Medulla oblongata (tissue), 1 donor: Measurements from ENCODE around the gene CACNB2.

Experiments
- DNase-seq: peaks from one replicate; pipeline ENCODE4 v3.0.0-alpha.2; 2015; ENCODE audit errors: extremely low spot score

CACNB2 gene

DNA sequence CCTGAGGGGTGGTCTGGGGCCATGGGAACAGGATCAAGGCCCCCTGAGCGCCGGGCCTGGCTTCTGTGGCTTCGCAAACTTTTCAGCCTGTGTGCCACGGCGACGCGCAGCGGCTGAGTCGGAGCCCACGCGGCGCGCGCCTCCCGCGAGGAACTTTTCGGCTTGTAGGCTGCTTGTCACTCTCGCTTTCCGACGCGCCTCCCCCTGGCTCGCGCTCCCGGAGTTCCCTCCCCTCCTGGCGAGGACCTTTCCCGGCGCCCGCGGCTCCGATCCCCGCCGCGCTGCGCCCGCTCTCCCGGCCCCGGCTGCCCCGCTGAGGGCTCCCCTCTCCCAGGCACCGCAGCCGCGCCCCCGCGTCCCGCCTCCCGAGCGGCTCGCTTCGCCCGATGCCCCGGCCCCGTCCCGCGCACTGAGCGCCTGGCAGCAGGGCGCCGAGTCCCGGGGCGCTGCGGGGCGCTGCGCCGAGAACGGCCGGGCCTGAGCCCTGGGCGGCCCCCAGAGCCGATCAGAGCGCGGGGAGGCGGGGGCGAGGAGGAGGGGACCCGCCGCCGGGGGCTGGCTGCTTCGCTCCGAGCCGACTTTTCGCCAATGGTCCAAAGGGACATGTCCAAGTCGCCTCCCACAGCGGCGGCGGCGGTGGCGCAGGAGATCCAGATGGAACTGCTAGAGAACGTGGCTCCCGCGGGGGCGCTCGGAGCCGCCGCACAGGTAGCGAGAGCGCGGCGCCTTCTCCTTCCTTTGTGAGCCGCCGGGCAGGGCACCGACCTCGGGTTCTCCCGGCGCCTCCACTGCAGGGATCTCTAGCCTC is at the start of gene CACNB2:
Gene CACNB2 (plus strand): TSS at position 276 of the 808 bp plus-strand sequence.
- DNase-seq = peak; percentile 16

DNA sequence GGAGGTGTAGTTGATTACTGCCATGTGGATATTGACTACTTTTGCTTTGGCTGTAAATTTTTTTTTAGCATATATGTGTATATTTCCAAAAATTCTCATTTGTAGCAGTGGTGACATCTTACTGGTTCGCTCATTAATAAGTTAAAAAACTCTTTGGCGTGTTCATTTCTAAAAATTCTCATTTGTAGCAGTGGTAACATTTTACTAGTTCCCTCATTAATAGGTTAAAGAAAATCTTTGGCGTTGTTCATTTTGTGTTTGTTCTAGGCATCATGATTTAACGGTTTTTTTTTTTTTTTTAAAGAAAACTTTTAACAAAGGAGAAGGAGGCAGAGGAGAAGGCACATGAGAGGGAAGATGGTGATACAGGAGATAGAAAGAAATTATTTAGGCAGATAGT is 45.9 kb upstream of the CACNB2 start:
- no peak for DNase-seq

GRCh38 chr10:18094793-18095192 is 45.4 kb upstream of the CACNB2 start:
- DNase-seq = no peak

DNA sequence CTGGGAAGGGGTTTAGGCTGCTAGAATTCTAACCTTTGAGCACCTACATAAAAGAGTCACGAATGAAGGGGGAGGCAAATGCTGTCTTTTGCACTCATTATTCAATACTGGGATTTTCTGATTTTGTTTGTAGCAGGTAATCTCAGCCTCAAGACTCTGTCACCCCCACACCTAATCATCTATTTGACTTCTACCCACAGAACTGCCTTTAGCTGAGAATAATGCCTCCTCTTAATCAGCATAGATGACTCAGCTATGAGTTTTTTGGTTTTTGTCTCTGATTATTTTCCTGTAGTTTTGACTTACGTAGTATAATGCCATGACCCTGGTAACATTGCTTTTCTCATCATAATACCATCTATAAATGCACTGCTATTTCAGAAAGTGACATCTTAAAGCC is 42.7 kb upstream of the CACNB2 start:
- DNase-seq = no peak

DNA sequence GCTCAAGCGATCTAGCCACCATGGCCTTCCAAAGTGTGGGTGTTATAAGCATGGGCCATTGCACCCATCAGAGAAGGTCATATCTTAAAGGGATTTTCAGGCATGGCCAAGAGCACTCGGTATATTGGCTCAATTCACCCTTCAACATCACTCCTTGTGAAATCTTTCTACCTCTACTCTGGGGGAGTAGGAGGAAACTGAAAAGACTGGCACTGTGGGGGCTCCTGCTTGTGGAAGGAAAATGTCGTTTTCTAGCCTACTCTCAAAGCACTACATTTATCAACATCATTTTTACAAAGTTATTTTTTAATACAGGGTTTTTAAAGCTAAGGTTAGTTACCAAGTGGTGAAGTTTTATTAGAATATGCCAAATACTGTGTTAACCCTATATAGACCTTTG is 42.0 kb upstream of the CACNB2 start:
- DNase-seq = no peak

DNA sequence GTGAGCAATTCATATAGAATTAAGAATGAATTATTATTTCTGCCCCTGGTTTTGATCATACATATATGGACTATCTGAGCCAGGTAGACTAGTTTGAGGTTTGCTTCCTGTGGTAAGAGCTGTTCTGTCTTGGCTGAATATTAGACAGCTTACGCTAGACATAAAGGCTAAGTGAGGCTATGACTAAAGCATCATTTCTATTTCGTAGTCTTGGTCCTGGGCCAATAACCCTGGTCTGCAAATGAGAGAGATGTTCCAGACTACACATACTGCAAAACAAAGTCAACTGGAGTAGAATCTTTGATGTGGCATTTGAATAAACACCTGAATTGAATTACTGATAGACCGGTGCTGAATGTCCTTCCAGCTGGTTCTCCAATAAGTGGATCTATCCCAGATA is 40.8 kb upstream of the CACNB2 start:
- no peak for DNase-seq

DNA sequence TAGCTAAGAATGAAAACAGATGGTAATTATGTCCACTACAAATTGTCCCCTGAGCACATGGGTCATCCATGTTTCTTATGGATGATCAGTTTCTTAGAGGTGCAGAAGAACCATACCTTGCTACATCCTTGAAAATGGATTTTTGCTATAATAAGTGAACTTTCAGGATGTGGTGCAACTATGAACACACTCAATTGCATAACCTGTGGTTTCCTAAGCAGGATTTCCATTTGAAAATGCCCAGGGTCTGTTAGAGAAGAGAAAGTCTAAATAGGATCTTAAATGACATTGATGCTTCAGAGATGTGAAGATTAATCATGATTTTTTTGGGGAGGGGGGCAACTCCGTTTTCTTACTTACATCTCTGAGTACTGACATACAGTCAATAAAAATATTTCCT is 39.6 kb upstream of the CACNB2 start:
- no peak for DNase-seq

DNA sequence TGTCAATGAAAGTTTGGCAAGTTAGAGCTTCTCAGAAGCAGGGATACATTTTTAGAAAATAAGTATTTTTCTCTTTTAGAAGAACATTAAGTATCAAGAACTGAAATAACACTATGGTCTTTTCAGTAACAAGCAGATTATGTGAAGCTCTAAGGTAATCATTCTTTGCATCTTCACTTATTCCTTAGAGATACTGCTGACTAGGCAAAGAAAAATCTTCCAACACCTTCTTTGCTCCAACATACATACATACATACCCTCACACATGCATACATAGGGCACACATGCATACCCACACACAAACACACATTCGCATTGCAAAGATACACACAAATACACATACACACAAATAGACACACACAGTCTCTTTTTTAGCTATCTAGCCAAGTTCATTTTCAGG is 37.8 kb upstream of the CACNB2 start:
- DNase-seq = no peak

GRCh38 chr10:18104223-18104872 is 35.9 kb upstream of the CACNB2 start:
- DNase-seq = peak; percentile 58

DNA sequence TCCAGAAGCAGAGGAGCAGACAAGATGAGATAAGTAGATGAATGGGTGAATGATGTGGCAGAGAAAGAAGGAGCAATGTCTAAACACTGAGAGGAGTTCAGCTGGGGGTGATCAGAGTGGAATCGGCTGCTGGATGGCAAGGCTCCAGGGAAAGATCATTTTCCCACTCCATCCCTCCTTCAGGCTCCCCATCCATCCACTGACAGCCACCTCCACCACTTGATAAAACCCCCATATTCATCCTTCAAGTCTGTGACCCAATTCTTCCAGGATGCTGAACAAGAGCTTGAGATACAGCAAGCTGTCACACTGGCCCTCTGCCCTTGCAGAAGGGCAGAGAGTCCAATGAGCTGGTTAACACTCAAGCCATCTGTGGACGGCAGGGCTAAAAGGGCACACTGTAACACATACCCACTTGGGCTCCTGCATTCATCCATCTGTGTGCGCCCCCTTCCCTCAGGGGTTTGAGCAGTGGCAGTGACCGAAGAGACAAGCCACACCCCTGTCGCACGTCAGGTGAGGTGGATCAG is 30.8 kb upstream of the CACNB2 start:
- no peak for DNase-seq

- DNase-seq = no peak
Observed at GRCh38 chr10:18113881-18114280, 26.3 kb upstream of the CACNB2 start.

DNA sequence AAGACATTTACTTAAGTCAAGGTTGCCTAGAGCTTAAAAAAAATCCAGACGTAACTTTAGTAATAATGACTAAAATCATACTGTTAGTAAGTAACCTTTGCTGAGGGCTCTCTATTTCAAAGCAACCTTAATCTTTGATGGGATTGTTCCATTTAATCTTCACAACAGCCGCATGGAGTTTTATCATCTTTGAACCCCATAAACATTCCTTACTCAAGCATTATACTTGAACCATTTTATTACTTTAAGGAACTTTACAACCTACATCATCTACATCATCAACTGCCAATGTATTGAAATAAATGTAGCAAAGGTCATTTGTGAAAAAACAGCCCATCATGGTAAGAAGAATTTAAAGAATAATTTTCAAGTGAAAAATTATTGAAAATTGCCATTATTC is 22.9 kb upstream of the CACNB2 start:
- no peak for DNase-seq

GRCh38 chr10:18122753-18123152 is 17.5 kb upstream of the CACNB2 start:
- no peak for DNase-seq

GRCh38 chr10:18133046-18133445 is 7.2 kb upstream of the CACNB2 start:
- no peak for DNase-seq

GRCh38 chr10:18134509-18134908 is 5.7 kb upstream of the CACNB2 start:
- no peak for DNase-seq

GRCh38 chr10:18134921-18135320 is 5.3 kb upstream of the CACNB2 start:
- DNase-seq = no peak

GRCh38 chr10:18136073-18136791 is 4.0 kb upstream of the CACNB2 start:
- no peak for DNase-seq

DNA sequence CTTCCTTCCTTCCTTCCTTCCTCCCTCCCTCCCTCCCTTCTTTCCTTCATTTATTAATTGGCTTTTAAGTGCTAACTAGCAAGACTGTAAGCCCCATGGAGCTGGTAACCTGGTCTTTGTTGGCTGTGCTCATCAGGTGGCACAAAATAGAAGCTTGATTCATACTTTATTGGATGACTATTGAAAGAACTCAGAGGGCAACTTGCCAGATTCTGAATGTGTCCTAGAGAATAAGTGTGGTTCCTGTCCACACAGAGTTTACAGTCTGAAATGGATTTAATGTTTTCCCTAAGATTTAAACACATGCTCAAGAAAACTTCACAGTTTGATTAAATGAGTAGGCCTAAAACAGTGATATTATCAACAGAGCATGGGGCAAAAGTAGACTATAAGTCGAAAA is 3.1 kb upstream of the CACNB2 start:
- no peak for DNase-seq

DNA sequence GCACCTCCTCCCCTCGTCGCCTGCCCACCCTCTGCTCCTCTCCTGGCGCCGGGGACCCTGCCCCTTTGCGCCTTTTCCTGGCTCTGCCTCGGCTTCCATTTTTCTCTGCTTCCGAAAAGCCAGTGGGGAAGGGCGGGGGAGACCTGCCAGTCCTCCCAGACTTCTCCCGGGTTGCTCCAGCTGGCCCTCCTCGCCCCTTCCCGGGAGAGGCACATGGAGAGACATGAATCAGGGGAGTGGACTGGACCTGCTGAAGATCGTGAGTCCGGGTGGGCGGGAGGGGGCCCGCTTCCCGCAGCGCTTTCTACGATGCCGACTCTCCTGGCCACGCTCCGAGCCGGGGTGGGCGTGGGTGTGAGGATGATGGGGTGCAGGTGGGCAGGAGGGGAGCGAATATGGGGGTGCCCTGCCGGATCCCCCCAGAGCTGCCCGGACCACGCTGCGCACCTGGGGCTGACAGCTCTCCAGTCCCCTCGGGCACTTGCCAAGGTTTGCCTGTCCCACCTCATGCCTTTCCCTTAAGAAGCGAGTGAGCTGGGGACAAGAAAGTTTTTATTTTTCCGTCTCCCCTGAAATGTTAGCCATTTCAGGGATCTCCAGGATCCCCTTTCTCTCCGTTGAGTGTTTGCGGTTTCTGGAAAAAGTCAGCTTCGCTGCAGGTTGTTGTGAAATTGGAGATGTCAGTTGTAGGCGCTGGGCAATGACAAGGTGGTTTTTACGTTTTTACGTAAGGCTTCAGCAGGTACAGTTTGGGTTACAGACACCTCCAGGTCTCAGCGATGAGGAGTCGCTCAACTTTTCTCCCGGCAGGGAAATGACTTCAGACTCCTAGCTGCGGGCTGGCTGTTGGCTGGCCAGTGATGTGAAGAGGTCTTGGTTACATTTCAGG is 977 bp downstream of the CACNB2 start:
- DNase-seq = no peak

- no peak for DNase-seq
Observed at GRCh38 chr10:18142151-18142550, 1.9 kb downstream of the CACNB2 start.

DNA sequence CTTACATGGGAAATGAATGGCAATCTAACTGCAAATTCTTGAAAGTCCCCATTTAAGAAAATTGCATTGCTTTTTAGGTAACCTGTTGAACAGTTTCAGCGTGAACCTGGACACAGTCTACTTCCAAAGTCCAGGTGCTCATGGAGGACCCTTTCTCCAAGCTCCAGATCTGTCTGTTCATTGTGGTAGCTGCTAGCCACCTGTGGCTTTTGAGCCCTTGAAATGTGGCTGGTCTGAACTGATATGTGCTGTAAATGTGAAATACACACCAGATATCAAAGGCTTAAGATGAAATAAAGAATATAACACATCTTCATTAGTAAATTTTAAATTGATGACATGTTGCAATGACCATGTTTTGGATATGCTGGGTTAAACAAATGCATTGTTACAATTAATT is 4.2 kb downstream of the CACNB2 start:
- DNase-seq = no peak

DNA sequence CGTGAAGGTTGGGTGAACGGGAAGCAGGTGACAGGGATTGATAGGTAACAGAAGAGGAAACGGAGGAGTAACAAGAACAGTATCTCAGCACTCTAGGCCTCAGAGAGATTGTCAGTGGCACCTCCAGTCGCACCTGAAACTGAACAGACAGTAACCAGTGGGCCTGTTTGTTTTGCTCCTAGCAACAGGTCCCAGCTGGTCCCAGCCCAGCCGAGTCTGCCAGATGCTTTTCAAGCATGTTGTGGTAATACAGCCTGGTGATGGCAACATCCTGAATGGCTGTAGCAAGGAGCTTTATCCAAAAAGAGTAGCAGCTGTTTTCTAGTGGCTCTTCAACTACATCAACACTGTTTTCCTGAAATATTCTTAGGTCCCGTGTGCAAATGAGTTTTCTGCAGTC is 4.7 kb downstream of the CACNB2 start:
- no peak for DNase-seq
